ENCODE data around the gene NAP1L4.

GRCh38 chr11:2954263-2954662 lies 37.9 kb downstream of the NAP1L4 start:
- TF ChIP-seq, protein P1, sequence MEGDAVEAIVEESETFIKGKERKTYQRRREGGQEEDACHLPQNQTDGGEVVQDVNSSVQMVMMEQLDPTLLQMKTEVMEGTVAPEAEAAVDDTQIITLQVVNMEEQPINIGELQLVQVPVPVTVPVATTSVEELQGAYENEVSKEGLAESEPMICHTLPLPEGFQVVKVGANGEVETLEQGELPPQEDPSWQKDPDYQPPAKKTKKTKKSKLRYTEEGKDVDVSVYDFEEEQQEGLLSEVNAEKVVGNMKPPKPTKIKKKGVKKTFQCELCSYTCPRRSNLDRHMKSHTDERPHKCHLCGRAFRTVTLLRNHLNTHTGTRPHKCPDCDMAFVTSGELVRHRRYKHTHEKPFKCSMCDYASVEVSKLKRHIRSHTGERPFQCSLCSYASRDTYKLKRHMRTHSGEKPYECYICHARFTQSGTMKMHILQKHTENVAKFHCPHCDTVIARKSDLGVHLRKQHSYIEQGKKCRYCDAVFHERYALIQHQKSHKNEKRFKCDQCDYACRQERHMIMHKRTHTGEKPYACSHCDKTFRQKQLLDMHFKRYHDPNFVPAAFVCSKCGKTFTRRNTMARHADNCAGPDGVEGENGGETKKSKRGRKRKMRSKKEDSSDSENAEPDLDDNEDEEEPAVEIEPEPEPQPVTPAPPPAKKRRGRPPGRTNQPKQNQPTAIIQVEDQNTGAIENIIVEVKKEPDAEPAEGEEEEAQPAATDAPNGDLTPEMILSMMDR (IDR thresholded peaks at IDR 0.05; ENCODE audit: low read length), result no peak
- no peak for TF ChIP-seq EZH2 (optimal IDR thresholded peaks at IDR 0.05; ENCODE audit: low read depth, low read length)
